ENCODE results near the gene DUSP5. TPM values are rescaled to one million over a fixed set of nuclear protein-coding genes. Genes with fewer than 3 reads are reported as not detected.

The DUSP5 gene
- total and polyA plus RNA-seq, 12 donors: 5.3 to 53.7 (median 21.2) TPM

- no peak for TF ChIP-seq CTCF (IDR thresholded peaks at IDR 0.05)
- H3K27ac ChIP-seq: peak overlapping the region; percentile 12 to 98 (median 71)
- DNase-seq: no peak
- H3K4me3 ChIP-seq: no peak overlapping the region
- H3K9me3 ChIP-seq: no peaks in the 10 kb centered on the region
- intact Hi-C loops (cut with DNase I): loop anchor here in 1 of 10 donors (10.0 kb wide), 1 partner anchor 283 kb away; no protein-coding TSS in a partner anchor
- H3K36me3 ChIP-seq: peaks cover 0 to 83% (median 27%) of the 10 kb centered on the region in 9 donors
- no peak for ATAC-seq
- WGBS, 2 donors: 49 to 55% methylated on average over 9 of the region's 9 CpGs
- H3K4me1 ChIP-seq: peaks cover 15 to 90% (median 75%) of the 10 kb centered on the region in 9 donors
- no peaks in the 10 kb centered on the region for H3K27me3 ChIP-seq
Observed at GRCh38 chr10:110508159-110508788, 10.6 kb downstream of the DUSP5 start.

- peaks cover 10 to 83% (median 68%) of the 10 kb centered on the region in 9 donors for H3K4me1 ChIP-seq
- H3K4me3 ChIP-seq: no peak overlapping the region
- H3K27me3 ChIP-seq: no peaks in the 10 kb centered on the region
- 30 to 43% methylated on average over 11 of the region's 11 CpGs for WGBS, 2 donors
- intact Hi-C loops (cut with DNase I): loop anchor here in 1 of 10 donors (10.0 kb wide), 1 partner anchor 284 kb away; no protein-coding TSS in a partner anchor
- DNase-seq (peak; percentile 59 to 79), ATAC-seq (peak; percentile 61 to 91 (median 84))
- H3K36me3 ChIP-seq: peaks cover 0 to 85% (median 27%) of the 10 kb centered on the region in 9 donors
- no peak for TF ChIP-seq CTCF (IDR thresholded peaks at IDR 0.05)
- peak overlapping the region; percentile 17 to 98 (median 71) for H3K27ac ChIP-seq
- no peaks in the 10 kb centered on the region for H3K9me3 ChIP-seq
Observed at GRCh38 chr10:110508806-110509544, 11.3 kb downstream of the DUSP5 start.

- DNase-seq: no peak
- 90 to 94% methylated on average over 2 of the region's 2 CpGs for WGBS, 2 donors
- peaks cover 8 to 77% (median 62%) of the 10 kb centered on the region in 9 donors for H3K4me1 ChIP-seq
- H3K9me3 ChIP-seq: no peaks in the 10 kb centered on the region
- peaks cover 0 to 85% (median 27%) of the 10 kb centered on the region in 9 donors for H3K36me3 ChIP-seq
- TF ChIP-seq CTCF (IDR thresholded peaks at IDR 0.05): no peak
- no peak overlapping the region for H3K4me3 ChIP-seq
- intact Hi-C loops (cut with DNase I): loop anchor here in 1 of 10 donors (10.0 kb wide), 1 partner anchor 285 kb away; no protein-coding TSS in a partner anchor
- H3K27me3 ChIP-seq: no peaks in the 10 kb centered on the region
- peak in 1 of 8 donors; percentile 3 for ATAC-seq
- H3K27ac ChIP-seq: peak overlapping the region in 8 of 10 donors; percentile 9 to 98 (median 81)
Observed at GRCh38 chr10:110509560-110509959, 11.9 kb downstream of the DUSP5 start.

GRCh38 chr10:110510086-110510485 is 12.4 kb downstream of the DUSP5 start:
- WGBS, 2 donors: 80 to 87% methylated on average over 9 of the region's 9 CpGs
- Histone ChIP-seq H3K27me3 (no peaks in the 10 kb centered on the region), H3K36me3 (peaks cover 0 to 85% (median 27%) of the 10 kb centered on the region in 9 donors), H3K27ac (peak overlapping the region in 5 of 10 donors; percentile 69 to 98 (median 94)), H3K4me1 (peaks cover 8 to 72% (median 57%) of the 10 kb centered on the region in 9 donors), H3K9me3 (no peaks in the 10 kb centered on the region), H3K4me3 (no peak overlapping the region)
- ATAC-seq: peak in 1 of 8 donors; percentile 12
- DNase-seq: no peak
- intact Hi-C loops (cut with DNase I): loop anchor here in 1 of 10 donors (5.0 kb wide), 1 partner anchor 58 kb away; no protein-coding TSS in a partner anchor
- TF ChIP-seq CTCF (IDR thresholded peaks at IDR 0.05): no peak

Data from heart right ventricle (tissue), 16 donors.